K562 (cell line): ENCODE measurements around the gene POLR2B. TPM values are rescaled to one million over a fixed set of nuclear protein-coding genes. Genes with fewer than 3 reads are reported as not detected.
A peak's percentile ranks its signal among the peaks of the same experiment; 100 is the strongest.

Experiments used
- BHLHE40 ChIP-seq: IDR thresholded peaks from 2 replicates; pipeline ENCODE4 v1.6.1; 2011; ENCODE audit warnings: low read length, improper control_type of control experiment
- CREM ChIP-seq: IDR thresholded peaks from 2 replicates; pipeline ENCODE4 v1.6.1; 2014; ENCODE audit warnings: antibody characterized with exemption, low read depth
- ETV5 ChIP-seq: sonication (generic); formaldehyde crosslinking; IDR thresholded peaks from 2 replicates; pipeline ENCODE4 v1.4.0; 2020; ENCODE audit warnings: low read depth, mild to moderate bottlenecking, missing genetic modification reagents
- MAFF ChIP-seq: IDR thresholded peaks from 2 replicates; pipeline ENCODE4 v1.6.1; 2012; ENCODE audit warnings: low read length, improper control_type of control experiment
- NFRKB ChIP-seq: fragments of 450-650 bp; IDR thresholded peaks from 2 replicates; pipeline ENCODE4 v1.6.1; 2016; ENCODE audit warnings: low read depth
- NONO ChIP-seq, 2 experiments: fragments of 200-400 bp in 1 of 2; fragments of 450-650 bp in 1 of 2; formaldehyde crosslinking in 1 of 2; IDR thresholded peaks; 2 replicates each; pipeline ENCODE4 v1.6.1; 2017; ENCODE audit warnings: low read depth in 2 of 2, mild to moderate bottlenecking in 2 of 2, moderate library complexity in 2 of 2, low read length in 1 of 2
- NR2C2 ChIP-seq, 2 experiments: fragments of 200-800 bp in 1 of 2; sonication (Bioruptor generic) in 1 of 2; sonication (generic) in 1 of 2; formaldehyde crosslinking in 1 of 2; IDR thresholded peaks; 2 replicates each; pipeline versions ENCODE4 v1.6.1 to v1.8.0; 2016 to 2022; ENCODE audit warnings: mild to moderate bottlenecking in 1 of 2, missing compliant biosample characterization in 1 of 2, missing genetic modification characterization in 1 of 2, missing genetic modification reagents in 1 of 2
- PTBP1 ChIP-seq: fragments of 200-400 bp; formaldehyde crosslinking; IDR thresholded peaks from 2 replicates; pipeline ENCODE4 v1.6.1; 2017; ENCODE audit warnings: low read depth, low read length
- SP1 ChIP-seq: sonication (generic); formaldehyde crosslinking; IDR thresholded peaks from 2 replicates; pipeline ENCODE4 v1.8.1; 2022; ENCODE audit warnings: mild to moderate bottlenecking, missing genetic modification reagents
- SRF ChIP-seq, 2 experiments: fragments of 250-450, 450-650 bp in 1 of 2; sonication (Bioruptor Pico) in 1 of 2; sonication (generic) in 1 of 2; formaldehyde crosslinking; IDR thresholded peaks; 2 replicates each; pipeline versions ENCODE4 v1.5.0 to v1.5.1; 2020 to 2022; ENCODE audit warnings: mild to moderate bottlenecking in 1 of 2, missing genetic modification reagents in 1 of 2
- ZNF143 ChIP-seq: sonication (generic); formaldehyde crosslinking; IDR thresholded peaks from 2 replicates; pipeline ENCODE4 v1.9.0; 2022; ENCODE audit warnings: mild to moderate bottlenecking, missing genetic modification reagents
- ZNF263 ChIP-seq: sonication (generic); formaldehyde crosslinking; IDR thresholded peaks from 2 replicates; pipeline ENCODE4 v1.8.0; 2022; ENCODE audit warnings: mild to moderate bottlenecking, missing genetic modification reagents, borderline replicate concordance
- ZNF431 ChIP-seq: sonication (generic); formaldehyde crosslinking; IDR thresholded peaks from 2 replicates; pipeline ENCODE4 v1.8.0; 2022; ENCODE audit warnings: mild to moderate bottlenecking, missing genetic modification reagents
- ZNF583 ChIP-seq: fragments of 250-450 bp; sonication (Bioruptor Pico); IDR thresholded peaks from 2 replicates; pipeline ENCODE4 v1.4.0; 2020
- polyA plus RNA-seq, 8 experiments: library from polyadenylated mRNA; depleted of rRNA in 4 of 8; stranded (reverse) in 5 of 8; unstranded in 3 of 8; fragments of >200 nt; fragmentation: Nextera tagmentation in 2 of 8; fragmentation: Illumina TruSeq in 1 of 8; extraction: Ambion mirVana in 2 of 8; extraction: Trizol in 1 of 8; gene quantifications; 2 replicates each; pipeline versions ENCODE4 v1.2.1 to v1.2.3, GENCODE V29; 2011 to 2014; ENCODE audit warnings: inconsistent platforms in 1 of 8, missing spikeins in 1 of 8
- total RNA-seq, 7 experiments: library from RNA; depleted of rRNA in 6 of 7; stranded (reverse); fragments of >200 nt in 6 of 7; fragmentation: Illumina TruSeq in 2 of 7; extraction: Trizol in 2 of 7; gene quantifications; 2 replicates each; pipeline versions ENCODE4 v1.2.1 to v1.2.3, GENCODE V29; 2011 to 2021; ENCODE audit warnings: low replicate concordance in 1 of 7
- TF ChIP-seq, protein P1 (sequence below): fragments of 450-650 bp; IDR thresholded peaks from 2 replicates; pipeline ENCODE4 v1.6.1; 2017; ENCODE audit warnings: antibody characterized with exemption
- TF ChIP-seq, protein P2 (sequence below): fragments of 450-650 bp; IDR thresholded peaks from 2 replicates; pipeline ENCODE4 v1.6.1; 2016; ENCODE audit warnings: antibody characterized with exemption
- TF ChIP-seq, protein P3 (sequence below): sonication (generic); formaldehyde crosslinking; IDR thresholded peaks from 2 replicates; pipeline ENCODE4 v1.8.0; 2022; ENCODE audit warnings: mild to moderate bottlenecking, missing genetic modification reagents
- TF ChIP-seq, protein P4 (sequence below), 2 experiments: IDR thresholded peaks; 2 replicates each; pipeline ENCODE4 v1.6.1; 2011; ENCODE audit warnings: borderline replicate concordance in 1 of 2, control low read depth in 1 of 2, low read depth in 1 of 2, low read length in 1 of 2, mild to moderate bottlenecking in 1 of 2, mixed read lengths in 1 of 2, moderate library complexity in 1 of 2; ENCODE audit not compliant: insufficient read depth in 1 of 2, insufficient read length in 1 of 2, poor library complexity in 1 of 2, severe bottlenecking in 1 of 2; ENCODE audit errors: extremely low read depth in 1 of 2
- TF ChIP-seq, protein P5 (sequence below): sonication (generic); formaldehyde crosslinking; IDR thresholded peaks from 2 replicates; pipeline ENCODE4 v1.8.0; 2022; ENCODE audit warnings: missing genetic modification reagents, mild to moderate bottlenecking, moderate library complexity, borderline replicate concordance

POLR2B gene
- total and polyA plus RNA-seq, 9 of the 15 experiments (the other 6 are each of a cell fraction or from before 2014, with no cell fraction given): 60.9 to 208 (median 142) TPM

DNA sequence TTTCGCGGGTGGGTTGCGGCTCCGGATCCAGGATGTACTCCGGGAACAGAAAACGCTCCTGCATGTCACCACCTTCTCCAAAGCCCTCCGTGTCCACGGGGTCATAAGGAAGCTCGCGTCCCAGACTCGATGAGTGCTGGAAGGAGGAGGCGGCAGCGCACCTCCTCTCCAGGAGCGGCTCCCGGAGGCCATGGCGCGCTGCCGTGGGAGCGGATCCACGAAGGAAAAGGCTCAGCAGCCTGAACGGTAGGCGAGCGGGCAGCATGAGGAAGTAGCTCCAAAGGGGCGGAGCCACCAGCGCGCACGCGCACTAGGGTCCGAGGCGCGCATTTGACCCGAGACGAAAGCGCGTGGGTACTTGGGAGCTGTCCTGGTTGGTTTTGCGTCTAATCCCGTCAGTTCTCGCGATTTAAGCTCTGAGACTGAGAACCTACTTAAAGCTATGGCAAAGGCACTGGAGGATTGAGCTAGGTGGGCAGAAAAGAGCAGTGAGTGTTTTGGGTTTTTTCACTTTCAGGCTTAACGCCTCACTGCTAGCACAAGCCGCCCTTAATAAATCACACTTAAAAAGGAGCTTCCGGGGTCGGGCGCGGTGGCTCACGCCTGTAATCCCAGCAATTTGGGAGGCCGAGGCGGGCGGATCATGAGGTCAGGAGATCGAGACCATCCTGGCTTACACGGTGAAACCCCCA is 1.2 kb upstream of the POLR2B start, which contains the start of gene NOA1 (continued):
- TF ChIP-seq, protein P1, sequence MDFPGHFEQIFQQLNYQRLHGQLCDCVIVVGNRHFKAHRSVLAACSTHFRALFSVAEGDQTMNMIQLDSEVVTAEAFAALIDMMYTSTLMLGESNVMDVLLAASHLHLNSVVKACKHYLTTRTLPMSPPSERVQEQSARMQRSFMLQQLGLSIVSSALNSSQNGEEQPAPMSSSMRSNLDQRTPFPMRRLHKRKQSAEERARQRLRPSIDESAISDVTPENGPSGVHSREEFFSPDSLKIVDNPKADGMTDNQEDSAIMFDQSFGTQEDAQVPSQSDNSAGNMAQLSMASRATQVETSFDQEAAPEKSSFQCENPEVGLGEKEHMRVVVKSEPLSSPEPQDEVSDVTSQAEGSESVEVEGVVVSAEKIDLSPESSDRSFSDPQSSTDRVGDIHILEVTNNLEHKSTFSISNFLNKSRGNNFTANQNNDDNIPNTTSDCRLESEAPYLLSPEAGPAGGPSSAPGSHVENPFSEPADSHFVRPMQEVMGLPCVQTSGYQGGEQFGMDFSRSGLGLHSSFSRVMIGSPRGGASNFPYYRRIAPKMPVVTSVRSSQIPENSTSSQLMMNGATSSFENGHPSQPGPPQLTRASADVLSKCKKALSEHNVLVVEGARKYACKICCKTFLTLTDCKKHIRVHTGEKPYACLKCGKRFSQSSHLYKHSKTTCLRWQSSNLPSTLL: no peak
- TF ChIP-seq, protein P2, sequence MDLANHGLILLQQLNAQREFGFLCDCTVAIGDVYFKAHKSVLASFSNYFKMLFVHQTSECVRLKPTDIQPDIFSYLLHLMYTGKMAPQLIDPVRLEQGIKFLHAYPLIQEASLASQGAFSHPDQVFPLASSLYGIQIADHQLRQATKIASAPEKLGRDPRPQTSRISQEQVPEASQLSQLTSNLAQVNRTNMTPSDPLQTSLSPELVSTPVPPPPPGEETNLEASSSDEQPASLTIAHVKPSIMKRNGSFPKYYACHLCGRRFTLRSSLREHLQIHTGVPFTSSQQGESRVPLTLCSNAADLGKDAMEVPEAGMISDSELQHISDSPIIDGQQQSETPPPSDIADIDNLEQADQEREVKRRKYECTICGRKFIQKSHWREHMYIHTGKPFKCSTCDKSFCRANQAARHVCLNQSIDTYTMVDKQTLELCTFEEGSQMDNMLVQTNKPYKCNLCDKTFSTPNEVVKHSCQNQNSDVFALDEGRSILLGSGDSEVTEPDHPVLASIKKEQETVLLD: peak; percentile 87
- TF ChIP-seq NFRKB (no peak), PTBP1 (no peak), CREM (peak; percentile 75), NONO (IDR thresholded peaks at IDR 0.05; ENCODE audit: low read depth in 2 of 2, low read length in 1 of 2) (0 out of 4 replicates have a peak, but pooled peaks of 1 of the 2 experiments have one; percentile 1), SRF (CRISPR knock-in tag; IDR thresholded peaks at IDR 0.05) (no peak), ETV5 (peak; percentile 40; the same call in 1 of the 2 replicates), MAFF (no peak), SP1 (CRISPR knock-in tag) (peak; percentile 72), BHLHE40 (no peak), ZNF143 (CRISPR knock-in tag) (peak; percentile 37; the same call in 1 of the 2 replicates), ZNF263 (CRISPR knock-in tag) (0 out of 2 replicates have a peak, but pooled peaks have one; percentile 27), NR2C2 (CRISPR knock-in tag; IDR thresholded peaks at IDR 0.05) (peak; percentile 66; the same call in 1 of the 2 replicates), NR2C2 (tag; IDR thresholded peaks at IDR 0.05) (0 out of 2 replicates have a peak, but pooled peaks have one; percentile 34), ZNF431 (CRISPR knock-in tag) (peak; percentile 70; the same call in 1 of the 2 replicates), ZNF583 (CRISPR knock-in tag) (no peak)
- TF ChIP-seq, protein P3, sequence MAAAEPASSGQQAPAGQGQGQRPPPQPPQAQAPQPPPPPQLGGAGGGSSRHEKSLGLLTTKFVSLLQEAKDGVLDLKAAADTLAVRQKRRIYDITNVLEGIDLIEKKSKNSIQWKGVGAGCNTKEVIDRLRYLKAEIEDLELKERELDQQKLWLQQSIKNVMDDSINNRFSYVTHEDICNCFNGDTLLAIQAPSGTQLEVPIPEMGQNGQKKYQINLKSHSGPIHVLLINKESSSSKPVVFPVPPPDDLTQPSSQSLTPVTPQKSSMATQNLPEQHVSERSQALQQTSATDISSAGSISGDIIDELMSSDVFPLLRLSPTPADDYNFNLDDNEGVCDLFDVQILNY (CRISPR knock-in tag): peak; percentile 22; the same call in 1 of the 2 replicates
- TF ChIP-seq, protein P4, sequence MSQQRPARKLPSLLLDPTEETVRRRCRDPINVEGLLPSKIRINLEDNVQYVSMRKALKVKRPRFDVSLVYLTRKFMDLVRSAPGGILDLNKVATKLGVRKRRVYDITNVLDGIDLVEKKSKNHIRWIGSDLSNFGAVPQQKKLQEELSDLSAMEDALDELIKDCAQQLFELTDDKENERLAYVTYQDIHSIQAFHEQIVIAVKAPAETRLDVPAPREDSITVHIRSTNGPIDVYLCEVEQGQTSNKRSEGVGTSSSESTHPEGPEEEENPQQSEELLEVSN (IDR thresholded peaks at IDR 0.05; ENCODE audit: borderline replicate concordance in 1 of 2, extremely low read depth in 1 of 2, insufficient read depth in 1 of 2, insufficient read length in 1 of 2, low read depth in 1 of 2, low read length in 1 of 2, poor library complexity in 1 of 2, severe bottlenecking in 1 of 2): peak in 1 of 2 experiments; percentile 42
- TF ChIP-seq, protein P5, sequence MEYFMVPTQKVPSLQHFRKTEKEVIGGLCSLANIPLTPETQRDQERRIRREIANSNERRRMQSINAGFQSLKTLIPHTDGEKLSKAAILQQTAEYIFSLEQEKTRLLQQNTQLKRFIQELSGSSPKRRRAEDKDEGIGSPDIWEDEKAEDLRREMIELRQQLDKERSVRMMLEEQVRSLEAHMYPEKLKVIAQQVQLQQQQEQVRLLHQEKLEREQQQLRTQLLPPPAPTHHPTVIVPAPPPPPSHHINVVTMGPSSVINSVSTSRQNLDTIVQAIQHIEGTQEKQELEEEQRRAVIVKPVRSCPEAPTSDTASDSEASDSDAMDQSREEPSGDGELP (CRISPR knock-in tag): peak; percentile 41
